ENCODE results near the gene COL4A2. TPM values are rescaled to one million over a fixed set of nuclear protein-coding genes. Genes with fewer than 3 reads are reported as not detected.

The COL4A2 gene
- total RNA-seq, 1 donor from 2014 or later, result 1,414 TPM

- TF ChIP-seq EZH2 (IDR thresholded peaks at IDR 0.05; ENCODE audit: insufficient read depth, low read length), result no peak
- TF ChIP-seq, protein P1, sequence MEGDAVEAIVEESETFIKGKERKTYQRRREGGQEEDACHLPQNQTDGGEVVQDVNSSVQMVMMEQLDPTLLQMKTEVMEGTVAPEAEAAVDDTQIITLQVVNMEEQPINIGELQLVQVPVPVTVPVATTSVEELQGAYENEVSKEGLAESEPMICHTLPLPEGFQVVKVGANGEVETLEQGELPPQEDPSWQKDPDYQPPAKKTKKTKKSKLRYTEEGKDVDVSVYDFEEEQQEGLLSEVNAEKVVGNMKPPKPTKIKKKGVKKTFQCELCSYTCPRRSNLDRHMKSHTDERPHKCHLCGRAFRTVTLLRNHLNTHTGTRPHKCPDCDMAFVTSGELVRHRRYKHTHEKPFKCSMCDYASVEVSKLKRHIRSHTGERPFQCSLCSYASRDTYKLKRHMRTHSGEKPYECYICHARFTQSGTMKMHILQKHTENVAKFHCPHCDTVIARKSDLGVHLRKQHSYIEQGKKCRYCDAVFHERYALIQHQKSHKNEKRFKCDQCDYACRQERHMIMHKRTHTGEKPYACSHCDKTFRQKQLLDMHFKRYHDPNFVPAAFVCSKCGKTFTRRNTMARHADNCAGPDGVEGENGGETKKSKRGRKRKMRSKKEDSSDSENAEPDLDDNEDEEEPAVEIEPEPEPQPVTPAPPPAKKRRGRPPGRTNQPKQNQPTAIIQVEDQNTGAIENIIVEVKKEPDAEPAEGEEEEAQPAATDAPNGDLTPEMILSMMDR (IDR thresholded peaks at IDR 0.05; ENCODE audit: insufficient read depth, low read depth, low read length), result no peak
- peaks cover 5% of the 10 kb centered on the region for H3K9me3 Mint-ChIP-seq (ENCODE audit: unreplicated experiment)
- H3K9me3 ChIP-seq (ENCODE audit: insufficient read depth, low read depth, low read length), result peaks cover 5% of the 10 kb centered on the region
- H3K27ac Mint-ChIP-seq (ENCODE audit: unreplicated experiment), result no peak overlapping the region
- no peak overlapping the region for H3K27ac ChIP-seq (ENCODE audit: low read depth, low read length)
- H3K9ac ChIP-seq (ENCODE audit: low read length), result no peak overlapping the region
- no peak overlapping the region for H3K4me3 Mint-ChIP-seq (ENCODE audit: unreplicated experiment)
- no peak for FAIRE-seq
- no peak overlapping the region for H3K4me3 ChIP-seq (ENCODE audit: insufficient read depth, low read depth, low read length)
- no peaks in the 10 kb centered on the region for H3K4me1 Mint-ChIP-seq (ENCODE audit: low read depth, unreplicated experiment)
- no peak for DNase-seq (ENCODE audit: low read depth)
- peaks cover 2% of the 10 kb centered on the region for H3K27me3 ChIP-seq (ENCODE audit: insufficient read depth, low read length)
- no peak overlapping the region for H3K4me2 ChIP-seq (ENCODE audit: low read length)
- no peaks in the 10 kb centered on the region for H3K36me3 ChIP-seq (ENCODE audit: insufficient read depth, low read length)
- no peaks in the 10 kb centered on the region for H4K20me1 ChIP-seq (ENCODE audit: insufficient read depth, low read length)
- peaks cover 12% of the 10 kb centered on the region for H3K36me3 Mint-ChIP-seq (ENCODE audit: low read depth, unreplicated experiment)
- peaks cover under 1% of the 10 kb centered on the region for H3K4me1 ChIP-seq (ENCODE audit: insufficient read depth, low read length)
- H3K79me2 ChIP-seq (ENCODE audit: insufficient read depth, low read length), result no peaks in the 10 kb centered on the region
- H3K27me3 Mint-ChIP-seq (ENCODE audit: low read depth, unreplicated experiment), result peaks cover 11% of the 10 kb centered on the region
- H2AFZ ChIP-seq (ENCODE audit: low read depth, low read length), result no peak overlapping the region
These were observed 248.6 kb downstream of the COL4A2 start for GRCh38 chr13:110555601-110556223.

- no peak for FAIRE-seq
- H2AFZ ChIP-seq (ENCODE audit: low read depth, low read length), result no peak overlapping the region
- H3K9ac ChIP-seq (ENCODE audit: low read length), result no peak overlapping the region
- H3K4me2 ChIP-seq (ENCODE audit: low read length), result no peak overlapping the region
- H3K27ac ChIP-seq (ENCODE audit: low read depth, low read length), result no peak overlapping the region
- H3K4me3 Mint-ChIP-seq (ENCODE audit: unreplicated experiment), result no peak overlapping the region
- no peaks in the 10 kb centered on the region for H4K20me1 ChIP-seq (ENCODE audit: insufficient read depth, low read length)
- peaks cover 12% of the 10 kb centered on the region for H3K36me3 Mint-ChIP-seq (ENCODE audit: low read depth, unreplicated experiment)
- no peak overlapping the region for H3K4me3 ChIP-seq (ENCODE audit: insufficient read depth, low read depth, low read length)
- H3K27me3 Mint-ChIP-seq (ENCODE audit: low read depth, unreplicated experiment), result peaks cover 11% of the 10 kb centered on the region
- no peak overlapping the region for H3K27ac Mint-ChIP-seq (ENCODE audit: unreplicated experiment)
- H3K27me3 ChIP-seq (ENCODE audit: insufficient read depth, low read length), result peaks cover 2% of the 10 kb centered on the region
- H3K9me3 ChIP-seq (ENCODE audit: insufficient read depth, low read depth, low read length), result peaks cover 5% of the 10 kb centered on the region
- no peak for TF ChIP-seq EZH2 (IDR thresholded peaks at IDR 0.05; ENCODE audit: insufficient read depth, low read length)
- TF ChIP-seq, protein P1 (IDR thresholded peaks at IDR 0.05; ENCODE audit: insufficient read depth, low read depth, low read length), result no peak
- H3K4me1 ChIP-seq (ENCODE audit: insufficient read depth, low read length), result peaks cover 4% of the 10 kb centered on the region
- H3K9me3 Mint-ChIP-seq (ENCODE audit: unreplicated experiment), result peaks cover 5% of the 10 kb centered on the region
- DNase-seq (ENCODE audit: low read depth), result no peak
- H3K4me1 Mint-ChIP-seq (ENCODE audit: low read depth, unreplicated experiment), result no peaks in the 10 kb centered on the region
- H3K36me3 ChIP-seq (ENCODE audit: insufficient read depth, low read length), result no peaks in the 10 kb centered on the region
- no peaks in the 10 kb centered on the region for H3K79me2 ChIP-seq (ENCODE audit: insufficient read depth, low read length)
These were observed 249.1 kb downstream of the COL4A2 start for GRCh38 chr13:110556224-110556606.

GRCh38 chr13:110557082-110557481, 250.0 kb downstream of the COL4A2 start:
- Mint-ChIP-seq H3K4me3 (ENCODE audit: unreplicated experiment) (no peak overlapping the region), H3K36me3 (ENCODE audit: low read depth, unreplicated experiment) (peaks cover 12% of the 10 kb centered on the region), H3K27me3 (ENCODE audit: low read depth, unreplicated experiment) (peaks cover 11% of the 10 kb centered on the region), H3K4me1 (ENCODE audit: low read depth, unreplicated experiment) (no peaks in the 10 kb centered on the region), H3K9me3 (ENCODE audit: unreplicated experiment) (peaks cover 5% of the 10 kb centered on the region), H3K27ac (ENCODE audit: unreplicated experiment) (no peak overlapping the region)
- H3K4me3 ChIP-seq (ENCODE audit: insufficient read depth, low read depth, low read length), result no peak overlapping the region
- peaks cover 2% of the 10 kb centered on the region for H3K27me3 ChIP-seq (ENCODE audit: insufficient read depth, low read length)
- no peak overlapping the region for H3K9ac ChIP-seq (ENCODE audit: low read length)
- no peak overlapping the region for H3K4me2 ChIP-seq (ENCODE audit: low read length)
- H2AFZ ChIP-seq (ENCODE audit: low read depth, low read length), result no peak overlapping the region
- H3K36me3 ChIP-seq (ENCODE audit: insufficient read depth, low read length), result no peaks in the 10 kb centered on the region
- H3K79me2 ChIP-seq (ENCODE audit: insufficient read depth, low read length), result no peaks in the 10 kb centered on the region
- peaks cover 4% of the 10 kb centered on the region for H3K4me1 ChIP-seq (ENCODE audit: insufficient read depth, low read length)
- H3K27ac ChIP-seq (ENCODE audit: low read depth, low read length), result no peak overlapping the region
- H4K20me1 ChIP-seq (ENCODE audit: insufficient read depth, low read length), result no peaks in the 10 kb centered on the region
- H3K9me3 ChIP-seq (ENCODE audit: insufficient read depth, low read depth, low read length), result peaks cover 5% of the 10 kb centered on the region
- no peak for TF ChIP-seq EZH2 (IDR thresholded peaks at IDR 0.05; ENCODE audit: insufficient read depth, low read length)
- TF ChIP-seq, protein P1 (IDR thresholded peaks at IDR 0.05; ENCODE audit: insufficient read depth, low read depth, low read length), result no peak
- DNase-seq (ENCODE audit: low read depth), result no peak
- FAIRE-seq, result no peak

All from astrocyte (in vitro differentiated cells and primary cell).